DMS79 (cell line): ENCODE data around the gene KLHL5.

Experiments
- DNase-seq: peaks from one replicate; lab custom pipeline; 2025; lab: John Stamatoyannopoulos, UW

Gene KLHL5

DNA sequence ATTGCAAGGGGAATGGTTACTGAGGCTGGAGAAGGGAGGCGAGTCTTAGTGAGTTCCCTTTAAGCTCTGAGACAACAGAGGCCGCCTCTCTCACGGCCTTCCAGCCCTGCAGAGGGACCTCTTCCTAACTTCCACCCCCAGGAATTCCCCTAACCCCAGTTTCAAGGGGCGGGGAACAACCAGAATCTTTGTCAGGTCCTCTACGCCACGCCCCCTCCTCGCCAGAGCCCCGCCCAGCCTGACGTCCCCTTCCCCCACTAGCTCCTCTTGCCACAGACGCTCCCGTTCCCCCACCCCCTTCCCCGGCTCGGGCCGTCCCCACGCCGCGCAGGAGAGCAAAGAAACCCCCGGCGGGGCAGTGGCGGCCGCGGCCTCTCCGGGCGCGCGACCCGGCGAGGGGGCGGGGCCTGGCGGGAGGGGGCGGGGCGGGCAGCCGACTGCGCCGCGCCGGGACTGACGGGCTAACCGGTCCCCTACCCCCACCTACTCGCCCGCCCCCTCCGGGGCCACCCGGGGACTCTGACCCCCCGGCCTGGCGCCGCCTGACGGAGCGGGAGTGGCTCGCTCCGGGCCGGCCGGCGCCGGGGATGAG is 17.6 kb upstream of the KLHL5 start:
- no peak for DNase-seq

- DNase-seq: no peak
Measured at GRCh38 chr4:39044956-39045826, 16.8 kb upstream of the KLHL5 start.

DNA sequence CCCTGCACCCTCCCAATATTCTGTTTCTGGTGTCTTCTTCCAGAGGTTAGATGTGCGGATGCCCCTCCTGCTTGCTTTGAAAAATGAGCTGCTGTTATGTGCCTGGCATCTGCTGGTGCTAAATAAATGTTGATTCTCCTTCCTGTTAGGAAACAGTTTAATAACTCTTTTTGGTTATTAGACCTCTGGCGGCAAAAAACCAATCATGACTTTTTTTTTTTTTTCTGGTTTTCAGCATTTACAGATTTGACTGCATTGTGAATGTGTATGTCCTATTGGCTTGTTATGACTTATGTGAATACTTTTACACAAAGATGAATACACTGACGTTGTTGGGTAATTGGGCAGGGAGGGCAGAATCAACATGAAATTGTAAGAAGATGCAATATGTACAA is 16.2 kb upstream of the KLHL5 start:
- DNase-seq: no peak

DNA sequence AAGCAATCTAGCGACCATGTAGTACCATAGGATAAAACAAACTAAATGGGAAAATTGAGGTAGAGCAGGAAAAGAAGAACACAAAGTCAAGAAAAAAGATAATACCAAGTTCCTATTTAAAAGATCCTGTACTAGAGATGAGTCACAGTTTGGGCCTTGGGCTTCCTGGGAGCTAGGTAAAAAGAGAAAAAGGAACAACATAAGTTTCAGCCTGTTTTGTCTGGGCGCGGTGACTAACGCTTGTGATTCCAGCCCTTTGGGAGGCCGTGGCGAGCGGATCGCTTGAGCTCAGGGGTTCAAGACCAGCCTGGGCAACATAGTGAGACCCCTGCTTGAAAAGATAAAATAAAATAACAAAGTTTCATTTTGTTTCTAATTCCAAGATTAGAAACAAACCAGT is 15.8 kb upstream of the KLHL5 start:
- DNase-seq: no peak

DNA sequence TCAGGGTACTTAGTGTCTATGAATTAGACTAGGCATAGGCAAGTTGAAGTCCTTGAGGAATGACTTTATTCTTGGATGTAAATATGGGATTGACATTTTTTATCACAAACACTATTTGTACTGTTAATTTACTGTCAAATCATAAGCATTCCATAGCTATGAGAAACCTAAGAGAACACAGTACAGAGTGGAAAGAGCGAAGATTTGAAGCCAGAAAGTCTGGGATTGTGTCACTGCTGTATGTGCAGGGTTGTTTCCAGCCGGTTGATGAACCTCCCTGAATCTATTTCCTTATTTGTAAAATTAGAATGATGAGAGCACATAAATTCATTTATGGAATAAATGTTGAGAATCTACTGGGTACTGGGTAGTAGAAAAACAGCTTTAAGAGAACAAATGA is 14.4 kb upstream of the KLHL5 start:
- DNase-seq: no peak

DNA sequence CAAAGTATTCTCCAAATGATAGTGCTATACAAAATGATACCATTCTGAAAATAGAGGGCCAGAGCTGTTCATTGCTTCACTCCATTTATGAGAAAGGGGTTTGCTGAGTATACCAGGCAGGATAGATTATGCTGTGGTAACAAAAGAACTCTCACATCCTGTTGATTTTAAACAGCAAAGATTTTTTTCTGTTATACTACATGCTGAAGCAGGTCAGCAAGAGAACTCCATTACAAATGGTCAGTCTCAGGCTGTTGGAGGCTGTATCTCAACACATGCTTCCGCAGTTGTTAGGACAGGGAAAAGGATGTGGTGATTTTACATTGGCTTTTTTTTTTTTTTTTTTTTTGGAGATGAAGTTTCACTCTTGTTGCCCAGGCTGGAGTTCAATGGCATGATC is 13.7 kb upstream of the KLHL5 start:
- no peak for DNase-seq

GRCh38 chr4:39050590-39050989 is 11.4 kb upstream of the KLHL5 start:
- DNase-seq: no peak

DNA sequence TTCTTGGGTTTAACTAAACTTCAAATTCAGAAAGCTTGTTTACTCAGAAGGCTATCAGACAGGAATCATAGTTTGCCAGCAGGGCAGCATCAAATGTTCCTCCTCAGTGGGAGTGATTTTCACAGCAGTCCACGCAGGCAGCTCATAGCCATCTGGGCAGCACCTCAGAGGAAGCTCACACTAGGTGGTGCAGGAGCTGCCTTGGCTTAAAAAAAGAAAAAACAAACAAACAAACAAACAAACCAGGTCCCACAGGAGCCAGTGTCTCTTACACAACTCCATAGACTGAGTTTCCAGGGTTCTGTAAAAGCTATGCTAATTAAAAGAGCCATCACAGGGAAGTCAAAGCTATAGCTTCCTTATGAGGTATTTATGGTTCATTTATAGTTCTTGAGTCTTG is 10.5 kb upstream of the KLHL5 start:
- no peak for DNase-seq

DNA sequence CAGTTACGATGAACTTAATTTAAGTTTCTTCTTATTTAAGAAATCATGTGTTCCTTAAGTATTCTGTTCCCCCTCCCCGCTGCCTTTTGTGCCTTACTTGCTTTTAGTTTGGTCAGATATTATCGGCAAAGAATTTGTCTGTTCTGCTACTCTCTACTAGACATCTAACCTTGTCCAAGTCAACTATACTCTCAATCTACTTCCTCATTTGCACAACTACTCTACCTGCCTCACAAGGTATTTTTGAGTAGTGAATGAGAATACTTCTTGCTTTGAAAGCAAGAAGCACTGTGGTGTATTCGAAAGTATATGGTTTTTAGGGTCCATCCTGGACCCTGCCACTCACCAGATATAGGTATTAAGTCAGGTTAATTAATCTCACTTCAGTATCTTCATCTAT is 8.0 kb upstream of the KLHL5 start:
- no peak for DNase-seq

DNA sequence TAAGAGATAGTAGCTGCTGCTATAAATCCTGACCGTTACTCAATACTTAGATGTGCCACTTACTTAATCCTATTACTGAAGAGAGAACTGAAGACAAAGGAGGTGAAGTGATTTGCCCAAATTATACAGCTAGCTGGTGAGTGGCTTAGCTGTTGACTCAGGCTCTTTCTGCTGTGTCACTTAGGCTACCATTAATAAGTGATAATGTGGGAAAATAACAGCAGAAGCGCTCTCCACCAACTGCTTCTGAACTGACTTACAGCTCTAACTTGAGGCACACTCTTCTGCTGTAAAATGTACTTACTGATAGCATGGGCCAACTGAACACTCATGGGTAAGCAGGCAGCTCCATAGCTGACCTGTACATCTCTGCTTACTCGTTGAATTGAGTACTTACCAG is 7.5 kb upstream of the KLHL5 start:
- no peak for DNase-seq

DNA sequence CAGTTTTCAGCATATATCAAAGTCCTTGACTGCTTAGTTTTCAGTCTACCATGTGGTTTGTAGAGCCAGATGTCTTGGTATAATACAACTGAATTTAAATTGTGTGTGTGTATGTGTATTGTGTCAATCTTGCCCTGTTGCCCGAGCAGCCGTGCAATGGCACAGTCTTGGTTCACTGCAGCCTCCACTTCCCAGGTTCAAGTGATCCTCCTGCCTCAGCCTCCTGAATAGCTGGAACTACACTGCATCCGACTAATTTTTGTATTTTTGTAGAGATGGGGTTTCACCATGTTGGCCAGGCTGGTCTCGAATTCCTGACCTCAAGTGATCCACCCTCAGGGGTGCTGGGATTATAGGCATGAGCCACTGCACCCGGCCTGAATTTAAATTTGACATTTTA is 6.0 kb upstream of the KLHL5 start:
- no peak for DNase-seq

- no peak for DNase-seq
Measured at GRCh38 chr4:39061457-39061856, 575 bp upstream of the KLHL5 start.

GRCh38 chr4:39062770-39063097 is 702 bp downstream of the KLHL5 start:
- DNase-seq: no peak

DNA sequence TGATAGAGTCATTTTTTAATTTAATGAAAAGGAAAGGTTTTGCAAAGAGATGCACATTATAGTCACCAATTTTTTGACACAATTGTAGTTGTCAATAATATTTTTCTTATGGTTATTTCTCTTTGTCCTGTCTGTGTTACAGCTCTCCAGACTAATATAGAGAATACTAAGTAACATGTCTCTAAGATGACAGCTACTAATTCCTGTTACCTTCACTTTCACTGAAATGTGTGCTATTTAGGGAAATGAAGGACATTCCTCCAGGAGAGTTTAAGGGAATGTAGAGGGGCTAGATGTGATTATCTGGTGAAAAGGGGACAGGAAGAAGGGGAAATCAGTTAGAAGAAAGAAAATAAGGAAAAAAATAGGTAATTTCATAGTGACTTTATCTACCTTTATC is 1.4 kb downstream of the KLHL5 start:
- DNase-seq: no peak

- no peak for DNase-seq
Measured at GRCh38 chr4:39066371-39066770, 4.3 kb downstream of the KLHL5 start.

- DNase-seq: no peak
Measured at GRCh38 chr4:39067031-39067430, 5.0 kb downstream of the KLHL5 start.

DNA sequence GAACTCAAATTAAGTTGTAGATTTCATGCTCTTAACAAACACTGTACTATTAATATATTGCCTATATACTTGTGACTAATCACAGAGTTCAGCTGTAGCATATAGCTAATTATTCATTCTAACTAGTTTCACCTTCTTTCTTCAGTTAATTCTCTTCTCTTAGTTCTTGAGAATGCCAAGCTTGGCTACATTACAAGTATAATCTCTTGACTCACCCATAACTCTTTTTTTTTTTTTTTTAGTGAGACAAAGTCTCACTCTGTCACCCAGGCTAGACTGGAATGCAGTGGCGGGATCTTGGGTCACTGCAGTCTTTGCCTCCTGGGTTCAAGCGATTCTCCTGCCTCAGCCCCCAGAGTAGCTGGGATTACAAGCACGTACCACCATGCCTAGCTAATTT is 5.4 kb downstream of the KLHL5 start:
- no peak for DNase-seq

DNA sequence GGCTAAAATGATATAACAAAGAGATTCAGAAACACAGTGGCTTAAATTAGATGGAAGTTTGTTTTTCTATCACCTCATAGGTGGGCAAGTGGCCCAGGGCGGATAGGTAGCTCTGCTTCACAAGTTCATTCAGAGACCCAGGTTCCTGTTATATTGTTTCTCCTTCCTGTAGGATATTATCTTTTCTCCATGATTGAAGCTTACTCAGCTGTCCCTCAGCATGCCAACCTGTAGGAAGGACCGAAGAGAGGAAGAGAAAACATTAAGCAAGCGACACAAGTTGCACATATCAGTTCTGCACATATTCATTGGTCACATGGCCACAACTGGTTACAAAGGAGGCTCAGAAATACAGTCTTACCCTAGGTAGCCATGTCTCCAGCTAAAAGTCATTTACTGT is 6.9 kb downstream of the KLHL5 start:
- no peak for DNase-seq

GRCh38 chr4:39078829-39079228 is 16.8 kb downstream of the KLHL5 start:
- DNase-seq: no peak

DNA sequence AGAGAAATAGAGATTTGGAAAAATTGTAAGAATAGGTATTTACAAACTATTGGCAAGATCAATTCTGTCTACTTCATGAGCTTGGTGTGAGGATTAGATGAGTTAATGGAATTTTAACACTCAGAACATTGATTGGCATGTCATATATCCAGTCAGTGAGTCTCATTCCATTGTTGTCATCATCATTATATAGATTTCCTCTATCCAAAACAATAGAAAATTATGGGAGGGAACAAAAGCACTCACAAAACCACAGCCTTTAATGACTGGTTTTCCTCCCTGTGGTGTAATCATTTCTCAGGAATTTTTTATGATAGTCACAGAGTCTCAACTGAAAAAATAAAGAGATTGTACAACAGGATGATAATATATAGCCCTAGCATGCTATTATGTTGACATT is 21.1 kb downstream of the KLHL5 start:
- DNase-seq: no peak

DNA sequence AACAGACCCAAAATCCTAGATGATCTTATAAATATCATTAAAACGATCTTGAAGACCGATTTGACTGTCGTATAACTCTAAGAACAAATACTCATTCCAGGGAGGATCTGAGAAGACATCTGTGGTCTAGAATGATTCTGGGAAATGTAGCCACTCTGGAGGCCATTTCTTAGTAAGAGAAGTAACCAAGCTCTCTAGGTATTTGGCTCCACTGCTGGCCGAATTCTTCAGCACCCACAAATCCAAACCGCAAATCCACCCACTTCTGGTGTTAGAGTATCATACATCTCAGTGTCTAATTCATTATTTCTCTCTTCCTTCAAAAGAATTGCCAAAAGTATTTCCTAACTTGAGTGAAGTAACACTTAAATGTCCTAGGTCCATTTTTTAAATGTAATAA is 23.9 kb downstream of the KLHL5 start:
- no peak for DNase-seq

- DNase-seq: no peak
Measured at GRCh38 chr4:39096847-39097246, 34.8 kb downstream of the KLHL5 start.

DNA sequence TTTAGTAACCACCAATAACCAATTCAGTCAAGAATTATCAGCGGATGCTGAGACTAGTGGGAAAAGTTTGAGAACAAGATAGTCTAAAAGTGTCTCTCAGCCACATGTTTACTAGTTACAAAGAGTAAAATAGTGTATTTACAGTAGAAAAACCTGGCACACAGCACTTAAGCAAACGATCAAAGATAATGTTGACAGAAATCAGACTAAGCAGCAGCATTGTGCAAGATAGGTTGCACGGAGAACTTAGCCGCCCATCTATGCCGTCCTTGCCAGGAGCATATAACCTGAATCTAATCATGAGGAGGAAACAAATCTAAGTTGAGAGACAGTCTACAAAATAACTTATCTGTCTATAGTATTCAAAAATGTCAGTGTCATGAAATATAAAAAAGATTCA is 35.3 kb downstream of the KLHL5 start:
- DNase-seq: no peak

DNA sequence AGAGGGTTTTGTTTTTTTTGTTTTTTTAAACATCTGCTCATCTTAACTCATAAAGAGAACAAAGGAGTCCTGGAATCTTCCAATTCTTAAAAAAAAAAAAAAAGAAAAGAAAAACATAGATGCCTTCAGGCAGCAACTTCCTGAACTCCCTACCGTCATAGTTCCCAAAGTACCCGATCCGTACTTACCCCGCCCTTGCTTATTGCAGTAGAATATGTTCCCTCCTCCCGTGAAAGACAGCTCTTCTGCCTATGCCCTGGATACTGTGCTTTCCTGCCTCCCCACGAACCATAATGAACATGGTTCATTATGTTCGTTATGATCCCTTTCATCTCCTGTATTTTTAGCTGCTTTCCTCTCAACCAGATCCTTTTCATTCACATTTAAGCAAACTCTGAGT is 40.3 kb downstream of the KLHL5 start:
- DNase-seq: no peak
